MM.1S (cell line): ENCODE results near the gene BCAR3.

Experiments
- EZH2 ChIP-seq: fragments of 300-600 bp; sonication (generic); optimal IDR thresholded peaks from 2 replicates; pipeline ENCODE3; 2017; ENCODE audit warnings: low read depth, mild to moderate bottlenecking, antibody characterized with exemption, low read length, mixed read lengths
- TF ChIP-seq, protein P1 (sequence below): fragments of 300-600 bp; sonication (generic); IDR thresholded peaks from 2 replicates; pipeline ENCODE4 v1.5.1; 2016; ENCODE audit warnings: antibody characterized with exemption, low read length, mixed read lengths

DNA sequence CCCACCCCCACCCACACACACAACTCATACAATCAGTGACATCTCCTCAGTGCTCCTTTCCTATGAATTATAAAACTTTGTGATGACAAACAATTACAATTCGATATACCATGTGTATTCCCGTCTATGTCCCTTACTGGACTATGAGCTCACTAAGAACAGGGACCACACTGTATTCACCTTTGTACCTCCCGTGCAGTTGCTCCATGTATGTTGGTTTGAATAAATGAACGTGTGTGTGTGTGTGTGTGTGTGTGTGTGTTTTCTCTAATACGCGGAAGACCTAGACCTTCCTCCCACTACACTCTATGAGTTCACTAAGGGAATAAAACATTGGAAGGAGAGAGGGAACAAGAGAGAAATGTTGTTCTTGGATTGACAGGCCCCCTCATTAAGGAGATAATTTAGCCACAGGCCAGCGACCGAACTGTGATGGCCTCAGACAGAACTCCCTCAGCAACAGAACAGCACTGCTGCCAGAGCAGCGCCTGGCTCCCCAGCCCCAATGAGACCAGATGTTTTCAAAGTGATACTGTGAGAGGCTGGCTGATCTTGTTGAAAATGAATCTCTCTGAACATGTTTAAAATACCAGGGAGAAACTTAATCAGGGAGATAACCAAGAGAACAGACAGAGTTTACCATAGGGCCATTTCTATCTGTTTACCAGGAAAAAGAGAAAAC is 21.7 kb downstream of the BCAR3 start:
- TF ChIP-seq, protein P1, sequence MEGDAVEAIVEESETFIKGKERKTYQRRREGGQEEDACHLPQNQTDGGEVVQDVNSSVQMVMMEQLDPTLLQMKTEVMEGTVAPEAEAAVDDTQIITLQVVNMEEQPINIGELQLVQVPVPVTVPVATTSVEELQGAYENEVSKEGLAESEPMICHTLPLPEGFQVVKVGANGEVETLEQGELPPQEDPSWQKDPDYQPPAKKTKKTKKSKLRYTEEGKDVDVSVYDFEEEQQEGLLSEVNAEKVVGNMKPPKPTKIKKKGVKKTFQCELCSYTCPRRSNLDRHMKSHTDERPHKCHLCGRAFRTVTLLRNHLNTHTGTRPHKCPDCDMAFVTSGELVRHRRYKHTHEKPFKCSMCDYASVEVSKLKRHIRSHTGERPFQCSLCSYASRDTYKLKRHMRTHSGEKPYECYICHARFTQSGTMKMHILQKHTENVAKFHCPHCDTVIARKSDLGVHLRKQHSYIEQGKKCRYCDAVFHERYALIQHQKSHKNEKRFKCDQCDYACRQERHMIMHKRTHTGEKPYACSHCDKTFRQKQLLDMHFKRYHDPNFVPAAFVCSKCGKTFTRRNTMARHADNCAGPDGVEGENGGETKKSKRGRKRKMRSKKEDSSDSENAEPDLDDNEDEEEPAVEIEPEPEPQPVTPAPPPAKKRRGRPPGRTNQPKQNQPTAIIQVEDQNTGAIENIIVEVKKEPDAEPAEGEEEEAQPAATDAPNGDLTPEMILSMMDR, result no peak
- TF ChIP-seq EZH2, result no peak
